GM12878 (cell line): Measurements from ENCODE around the gene THBS3. TPM values are rescaled to one million over a fixed set of nuclear protein-coding genes. Genes with fewer than 3 reads are reported as not detected.

Source experiments
- ATAC-seq: fragments of 200-7000 bp; cut with Tn5 transposase; 3 replicates; pipeline ENCODE4 v1.9.1; 2020; ENCODE audit warnings: mild to moderate bottlenecking, moderate library complexity
- BruUV-seq: library from RNA; stranded (reverse); fragments of 400-500 nt; replicated peaks from 2 replicates; lab custom pipeline; 2021; lab: Mats Ljungman, UMichigan
- CTCF ChIA-PET: fragments of 300-600 bp; sonication (Branson Sonifier 250); formaldehyde crosslinking; extraction: SDS; loops from one replicate; lab custom pipeline; 2021; ENCODE audit warnings: inconsistent platforms; lab: Yijun Ruan, JAX
- POLR2A ChIA-PET: fragments of 350-600 bp; formaldehyde crosslinking; extraction: SDS; loops from one replicate; lab custom pipeline; 2021; ENCODE audit warnings: inconsistent platforms; lab: Charles Lee
- RAD21 ChIA-PET: fragments of 300-600 bp; sonication (Branson Sonifier 250); formaldehyde crosslinking; loops from one replicate; lab custom pipeline; 2023; ENCODE audit warnings: antibody characterized with exemption; ENCODE audit not compliant: unreplicated experiment; lab: Charles Lee
- SMC1A ChIA-PET: fragments of 300-600 bp; sonication (Branson Sonifier 250); formaldehyde crosslinking; loops from one replicate; lab custom pipeline; 2023; ENCODE audit not compliant: unreplicated experiment, uncharacterized antibody; lab: Charles Lee
- DNase-seq: peaks from one replicate; pipeline ENCODE4 v3.0.0-alpha.2; 2011; ENCODE audit warnings: low read depth, low spot score
- FAIRE-seq: peaks from 3 replicates; lab custom pipeline; 2011; peaks lifted over from hg19 to GRCh38; lab: Jason Lieb, UNC
- H2AFZ ChIP-seq: 2 replicates; pipeline ENCODE4 v1.6.0; 2011; ENCODE audit warnings: low read depth, low read length, control low read depth; ENCODE audit not compliant: control insufficient read depth
- H3K27ac ChIP-seq: 2 replicates; pipeline ENCODE4 v1.5.1; 2011; ENCODE audit warnings: control low read depth; ENCODE audit not compliant: control insufficient read depth, insufficient read depth
- H3K27me3 ChIP-seq, 2 experiments: replicated peaks in 1 of 2; 2 replicates each; pipeline versions ENCODE4 v1.6.0 to v1.6.1; 2011; ENCODE audit warnings: low read length in 1 of 2; ENCODE audit not compliant: control insufficient read depth in 2 of 2, insufficient read depth in 2 of 2
- H3K36me3 ChIP-seq, 2 experiments: 2 replicates each; pipeline ENCODE4 v1.5.1; 2011; ENCODE audit warnings: low read length in 1 of 2; ENCODE audit not compliant: control insufficient read depth in 2 of 2, insufficient read depth in 2 of 2
- H3K4me1 ChIP-seq: 2 replicates; pipeline ENCODE4 v1.6.1; 2011; ENCODE audit warnings: mild to moderate bottlenecking, low read length, moderate library complexity, mixed read lengths; ENCODE audit not compliant: control insufficient read depth, insufficient read depth
- H3K4me2 ChIP-seq: 2 replicates; pipeline ENCODE4 v1.6.0; 2011; ENCODE audit warnings: control low read depth; ENCODE audit not compliant: control insufficient read depth, insufficient read depth
- H3K4me3 ChIP-seq: fragments of 200-600 bp; sonication (generic); 2 replicates; pipeline ENCODE4 v1.5.1; 2016
- H3K79me2 ChIP-seq: 2 replicates; pipeline ENCODE4 v1.6.0; 2011; ENCODE audit warnings: low read length; ENCODE audit not compliant: control insufficient read depth, insufficient read depth
- H3K9ac ChIP-seq: 2 replicates; pipeline ENCODE4 v1.8.0; 2011; ENCODE audit warnings: low read length, control low read depth, mixed read lengths; ENCODE audit not compliant: control insufficient read depth, insufficient read depth
- H3K9me3 ChIP-seq: replicated peaks from 3 replicates; pipeline ENCODE4 v1.5.1; 2011; ENCODE audit warnings: mild to moderate bottlenecking, low read length; ENCODE audit not compliant: control insufficient read depth, insufficient read depth
- H4K20me1 ChIP-seq: 2 replicates; pipeline ENCODE4 v1.6.0; 2011; ENCODE audit not compliant: control insufficient read depth, insufficient read depth
- CREB1 ChIP-seq: IDR thresholded peaks from 2 replicates; pipeline ENCODE4 v1.6.1; 2012; ENCODE audit warnings: low read depth, mild to moderate bottlenecking, inconsistent platforms
- DPF2 ChIP-seq: fragments of 450-650 bp; IDR thresholded peaks from 2 replicates; pipeline ENCODE4 v1.6.1; 2017; ENCODE audit warnings: mild to moderate bottlenecking
- FOXM1 ChIP-seq: IDR thresholded peaks from 2 replicates; pipeline ENCODE4 v1.6.1; 2012; ENCODE audit warnings: low read depth, mild to moderate bottlenecking, inconsistent platforms, low read length, moderate library complexity
- WGBS: methylation state at CpG from one replicate; pipeline ENCODE4 v1.1.6; 2016; ENCODE audit warnings: low lambda C conversion rate; ENCODE audit not compliant: insufficient replicate concordance, insufficient coverage; ENCODE audit errors: missing lambda C conversion rate; 5-methylcytosine and 5-hydroxymethylcytosine counted together
- in situ Hi-C: fragments of 300-500 bp; cut with MboI; formaldehyde crosslinking; loops from 9 replicates; pipeline ENCODE4 v1.14.3; 2018; ENCODE audit warnings: mixed read lengths
- intact Hi-C: fragments of 100-400 bp; cut with micrococcal nuclease; formaldehyde crosslinking; loops from one replicate; pipeline ENCODE4 v1.14.2; 2022; ENCODE audit not compliant: unreplicated experiment
- polyA plus RNA-seq, 11 experiments: library from polyadenylated mRNA; depleted of rRNA in 4 of 11; unstranded in 6 of 11; stranded (reverse) in 5 of 11; fragments of >200 nt; fragmentation: Nextera tagmentation in 4 of 11; fragmentation: Illumina TruSeq in 1 of 11; extraction: Ambion mirVana in 4 of 11; extraction: Trizol in 1 of 11; gene quantifications; 1 replicate in 1 of 11; 2 replicates in 10 of 11; pipeline versions ENCODE4 v1.2.1 to v1.2.3, GENCODE V29; 2011 to 2016; ENCODE audit warnings: inconsistent platforms in 2 of 11, missing spikeins in 2 of 11, low read depth in 1 of 11
- total RNA-seq, 4 experiments: library from RNA; depleted of rRNA in 3 of 4; stranded (reverse); fragments of >200 nt in 3 of 4; fragmentation: Illumina TruSeq in 1 of 4; extraction: Trizol in 1 of 4; gene quantifications; 2 replicates each; pipeline versions ENCODE4 v1.2.1 to v1.2.3, GENCODE V29; 2013 to 2021
- TF ChIP-seq, protein P1 (sequence below): IDR thresholded peaks from 2 replicates; pipeline ENCODE4 v1.6.1; 2011; ENCODE audit warnings: borderline replicate concordance, low read depth, mild to moderate bottlenecking, moderate library complexity, mixed read lengths, low read length; ENCODE audit not compliant: insufficient read depth; ENCODE audit errors: extremely low read length
- TF ChIP-seq, protein P2 (sequence below): fragments of 450-650 bp; IDR thresholded peaks from 2 replicates; pipeline ENCODE4 v1.6.1; 2017; ENCODE audit warnings: mild to moderate bottlenecking, moderate library complexity

THBS3 gene
- total and polyA plus RNA-seq, 10 of the 15 experiments (the other 5 are each of a cell fraction or from before 2014, with no cell fraction given) = 0.66 to 3.6 (median 2.0) TPM

DNA sequence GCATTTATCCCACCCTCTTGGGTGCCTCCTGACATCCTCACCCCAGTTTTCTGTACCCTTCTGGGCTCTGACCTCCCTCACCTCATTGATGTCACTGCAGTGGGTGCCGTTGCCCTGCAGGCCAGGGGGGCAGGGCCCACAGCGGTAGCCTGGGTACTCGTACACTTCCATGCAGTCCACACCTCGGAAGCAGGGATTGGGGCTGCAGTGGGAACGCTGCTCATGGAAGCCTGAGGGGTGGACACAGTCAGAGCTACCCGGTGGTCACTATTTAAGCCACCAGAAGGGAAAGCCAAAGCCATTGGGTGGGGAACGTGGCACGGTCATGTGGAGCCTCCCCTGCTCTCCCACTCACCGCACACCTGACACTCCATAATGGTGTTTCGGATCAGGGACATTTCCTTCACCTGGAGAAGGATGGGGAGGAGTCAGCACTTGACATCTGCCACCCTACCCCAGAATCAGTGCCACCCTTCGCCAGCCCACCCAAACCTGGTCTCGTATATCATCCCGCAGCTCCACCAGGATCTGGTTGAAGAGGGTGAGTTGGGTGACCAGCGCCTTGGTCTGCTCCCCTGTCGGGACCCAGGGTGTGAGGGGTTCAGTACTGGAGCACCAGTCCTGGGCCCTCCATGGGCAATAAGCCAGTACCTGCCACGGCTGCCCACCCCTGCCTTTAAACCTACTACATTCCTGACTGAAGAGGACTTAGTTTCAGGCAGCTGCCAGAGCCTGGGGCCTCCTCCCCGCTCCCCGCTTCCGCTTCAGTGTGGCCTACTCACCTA lies 4.8 kb downstream of the THBS3 start:
- ChIA-PET POLR2A (interaction anchor here (1.1 kb wide), 1 partner anchor 26 kb away, joined by 3 read pairs; no protein-coding TSS in a partner anchor), RAD21 (interaction anchor here (1.2 kb wide), 1 partner anchor 48 kb away, joined by 4 read pairs; no protein-coding TSS in a partner anchor), SMC1A (no interaction called here), CTCF (interaction anchor here (1.0 to 2.9 kb wide), 5 partner anchors 8 to 47 kb away, joined by 3 to 12 read pairs (median 3); no protein-coding TSS in a partner anchor)
- Histone ChIP-seq H3K27ac (no peak overlapping the region), H3K4me1 (peaks cover 5% of the 10 kb centered on the region), H3K79me2 (no peaks in the 10 kb centered on the region), H3K9me3 (no peaks in the 10 kb centered on the region), H3K9ac (no peak overlapping the region), H3K4me2 (no peak overlapping the region), H3K36me3 (no peaks in the 10 kb centered on the region), H4K20me1 (no peaks in the 10 kb centered on the region), H2AFZ (no peak overlapping the region), H3K27me3 (no peaks in the 10 kb centered on the region; a peak in 1 of 4 replicates), H3K4me3 (no peak overlapping the region)
- no peak for FAIRE-seq
- in situ Hi-C loops = no loop called here
- WGBS = 58% methylated on average over 19 of the region's 19 CpGs
- BruUV-seq = no TSS peak
- ATAC-seq = no peak
- intact Hi-C loops = no loop called here
- no peak for DNase-seq
- TF ChIP-seq, protein P1, sequence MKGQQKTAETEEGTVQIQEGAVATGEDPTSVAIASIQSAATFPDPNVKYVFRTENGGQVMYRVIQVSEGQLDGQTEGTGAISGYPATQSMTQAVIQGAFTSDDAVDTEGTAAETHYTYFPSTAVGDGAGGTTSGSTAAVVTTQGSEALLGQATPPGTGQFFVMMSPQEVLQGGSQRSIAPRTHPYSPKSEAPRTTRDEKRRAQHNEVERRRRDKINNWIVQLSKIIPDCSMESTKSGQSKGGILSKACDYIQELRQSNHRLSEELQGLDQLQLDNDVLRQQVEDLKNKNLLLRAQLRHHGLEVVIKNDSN = no peak
- TF ChIP-seq, protein P2, sequence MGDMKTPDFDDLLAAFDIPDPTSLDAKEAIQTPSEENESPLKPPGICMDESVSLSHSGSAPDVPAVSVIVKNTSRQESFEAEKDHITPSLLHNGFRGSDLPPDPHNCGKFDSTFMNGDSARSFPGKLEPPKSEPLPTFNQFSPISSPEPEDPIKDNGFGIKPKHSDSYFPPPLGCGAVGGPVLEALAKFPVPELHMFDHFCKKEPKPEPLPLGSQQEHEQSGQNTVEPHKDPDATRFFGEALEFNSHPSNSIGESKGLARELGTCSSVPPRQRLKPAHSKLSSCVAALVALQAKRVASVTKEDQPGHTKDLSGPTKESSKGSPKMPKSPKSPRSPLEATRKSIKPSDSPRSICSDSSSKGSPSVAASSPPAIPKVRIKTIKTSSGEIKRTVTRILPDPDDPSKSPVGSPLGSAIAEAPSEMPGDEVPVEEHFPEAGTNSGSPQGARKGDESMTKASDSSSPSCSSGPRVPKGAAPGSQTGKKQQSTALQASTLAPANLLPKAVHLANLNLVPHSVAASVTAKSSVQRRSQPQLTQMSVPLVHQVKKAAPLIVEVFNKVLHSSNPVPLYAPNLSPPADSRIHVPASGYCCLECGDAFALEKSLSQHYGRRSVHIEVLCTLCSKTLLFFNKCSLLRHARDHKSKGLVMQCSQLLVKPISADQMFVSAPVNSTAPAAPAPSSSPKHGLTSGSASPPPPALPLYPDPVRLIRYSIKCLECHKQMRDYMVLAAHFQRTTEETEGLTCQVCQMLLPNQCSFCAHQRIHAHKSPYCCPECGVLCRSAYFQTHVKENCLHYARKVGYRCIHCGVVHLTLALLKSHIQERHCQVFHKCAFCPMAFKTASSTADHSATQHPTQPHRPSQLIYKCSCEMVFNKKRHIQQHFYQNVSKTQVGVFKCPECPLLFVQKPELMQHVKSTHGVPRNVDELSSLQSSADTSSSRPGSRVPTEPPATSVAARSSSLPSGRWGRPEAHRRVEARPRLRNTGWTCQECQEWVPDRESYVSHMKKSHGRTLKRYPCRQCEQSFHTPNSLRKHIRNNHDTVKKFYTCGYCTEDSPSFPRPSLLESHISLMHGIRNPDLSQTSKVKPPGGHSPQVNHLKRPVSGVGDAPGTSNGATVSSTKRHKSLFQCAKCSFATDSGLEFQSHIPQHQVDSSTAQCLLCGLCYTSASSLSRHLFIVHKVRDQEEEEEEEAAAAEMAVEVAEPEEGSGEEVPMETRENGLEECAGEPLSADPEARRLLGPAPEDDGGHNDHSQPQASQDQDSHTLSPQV = no peak
- no peak for TF ChIP-seq CREB1
- no peak for TF ChIP-seq FOXM1
- TF ChIP-seq DPF2 = no peak
- TF ChIP-seq, all 136 proteins: peak for 0
